HFFc6 (cell line): Measurements from ENCODE around the gene TMEM150A. TPM values are rescaled to one million over a fixed set of nuclear protein-coding genes. Genes with fewer than 3 reads are reported as not detected.

ENCODE experiments used
- DNase-seq: peaks from one replicate; pipeline ENCODE4 v3.0.0-alpha.2; 2018
- H3K27ac Mint-ChIP-seq: 2 replicates; pipeline ENCODE4 v1.8.0; 2020; ENCODE audit warnings: mild to moderate bottlenecking, mixed read lengths
- H3K27me3 Mint-ChIP-seq: 2 replicates; pipeline ENCODE4 v1.8.0; 2021; ENCODE audit warnings: mild to moderate bottlenecking, moderate library complexity, mixed read lengths; ENCODE audit not compliant: insufficient read depth
- H3K36me3 Mint-ChIP-seq: 2 replicates; pipeline ENCODE4 v1.8.0; 2021; ENCODE audit warnings: low read depth, mixed read lengths
- H3K4me1 Mint-ChIP-seq: 2 replicates; pipeline ENCODE4 v1.8.0; 2020; ENCODE audit warnings: low read depth, mixed read lengths
- H3K4me3 Mint-ChIP-seq: 2 replicates; pipeline ENCODE4 v1.8.0; 2020; ENCODE audit warnings: mild to moderate bottlenecking, moderate library complexity, mixed read lengths
- H3K9me3 Mint-ChIP-seq: 2 replicates; pipeline ENCODE4 v1.8.0; 2020; ENCODE audit warnings: mild to moderate bottlenecking, mixed read lengths
- CTCF ChIP-seq: fragments of 200-600 bp; sonication (generic); IDR thresholded peaks from 2 replicates; pipeline ENCODE4 v1.5.0; 2021; ENCODE audit warnings: antibody characterized with exemption, mild to moderate bottlenecking
- total RNA-seq, 6 experiments: library from RNA; stranded (reverse); fragmentation: NEBNext Ultra II Directional; extraction: Animal tissue kit (Norgen Biotek cat#: 25700); gene quantifications; 2 replicates in 1 of 6; 3 replicates in 5 of 6; pipeline ENCODE4 v1.2.3, GENCODE V29; 2021

Gene TMEM150A
- total RNA-seq, 6 experiments from 2014 or later = 10.3 to 20.4 (median 12.7) TPM

DNA sequence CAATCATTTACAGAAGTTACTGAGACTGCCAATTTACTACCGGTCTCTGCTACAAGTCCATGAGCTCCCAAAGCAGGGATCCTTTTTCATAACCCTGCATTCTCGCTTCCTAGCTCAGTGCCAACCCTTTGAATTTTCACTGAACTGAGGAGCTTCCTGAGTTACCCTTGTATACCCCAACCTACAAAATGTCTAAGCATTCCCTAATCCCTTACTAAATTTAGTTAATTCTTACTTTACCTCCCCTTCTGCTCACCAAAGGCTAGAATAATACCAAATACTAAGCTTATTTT lies 53.9 kb downstream of the TMEM150A start:
- peaks cover 3% of the 10 kb centered on the region; the same call in 1 of the 2 replicates for H3K27me3 Mint-ChIP-seq
- DNase-seq = no peak
- peaks cover 71% of the 10 kb centered on the region for H3K4me1 Mint-ChIP-seq
- H3K9me3 Mint-ChIP-seq = no peaks in the 10 kb centered on the region
- H3K4me3 Mint-ChIP-seq = no peak overlapping the region
- H3K36me3 Mint-ChIP-seq = peaks cover 34% of the 10 kb centered on the region
- no peak for TF ChIP-seq CTCF
- peak overlapping the region; percentile 64 for H3K27ac Mint-ChIP-seq

Other genes with a start within 250 kb of the TMEM150A start
- 10 to 100 TPM; 36.3 to 50.4 (median 39.0) TPM for gene RETSAT, start 248.2 kb downstream of the TMEM150A start, total RNA-seq
- 10 to 100 TPM in 2 of 6 experiments, 1 to 10 TPM in 4; 7.0 to 10.9 (median 9.3) TPM for gene ELMOD3, start 247.9 kb downstream of the TMEM150A start, total RNA-seq
- 10 to 100 TPM; 10.7 to 49.6 (median 13.6) TPM for gene CAPG, start 192.3 kb downstream of the TMEM150A start, total RNA-seq
- under 1 TPM in 3 of 6 experiments, not detected in 3; 0.25 to 0.52 (median 0.37) TPM for gene SH2D6, start 184.0 kb downstream of the TMEM150A start, total RNA-seq
- 100 to 1,000 TPM; 138 to 171 (median 158) TPM for gene MAT2A, start 63.5 kb downstream of the TMEM150A start, total RNA-seq
- gene GGCX, start 41.2 kb downstream of the TMEM150A start, total RNA-seq = 10 to 100 TPM; 55.9 to 68.9 (median 62.4) TPM
- gene VAMP8, start 25.1 kb downstream of the TMEM150A start, total RNA-seq = under 1 TPM in 4 of 6 experiments, not detected in 2; 0.31 to 0.46 (median 0.35) TPM
- 10 to 100 TPM; 51.2 to 84.2 (median 71.4) TPM for gene VAMP5, start 18.3 kb downstream of the TMEM150A start, total RNA-seq
- 100 to 1,000 TPM; 121 to 160 (median 146) TPM for gene RNF181, start 7.0 kb downstream of the TMEM150A start, total RNA-seq
- 10 to 100 TPM; 13.7 to 17.6 (median 16.0) TPM for gene C2orf68, start 9.4 kb upstream of the TMEM150A start, total RNA-seq
- 10 to 100 TPM; 44.1 to 49.2 (median 47.4) TPM for gene USP39, start 13.5 kb upstream of the TMEM150A start, total RNA-seq
- not detected for gene SFTPB, start 65.5 kb upstream of the TMEM150A start, total RNA-seq
- not detected for gene GNLY, start 91.7 kb upstream of the TMEM150A start, total RNA-seq
- gene ATOH8, start 151.3 kb upstream of the TMEM150A start, total RNA-seq = 10 to 100 TPM; 34.4 to 53.0 (median 45.5) TPM